HFF-Myc (cell line): ENCODE data around the gene ABCA2.

Source experiments
- DNase-seq: peaks from one replicate; pipeline ENCODE4 v3.0.0-alpha.2; 2011; ENCODE audit warnings: low read depth; ENCODE audit errors: extremely low read depth
- H3K4me3 ChIP-seq: replicated peaks from 2 replicates; pipeline ENCODE4 v1.5.1; 2011; ENCODE audit warnings: low read depth, mild to moderate bottlenecking, control low read depth, low read length
- TF ChIP-seq, protein P1 (sequence below): IDR thresholded peaks from 2 replicates; pipeline ENCODE4 v1.5.1; 2012; ENCODE audit warnings: mild to moderate bottlenecking, low read depth, low read length, control low read depth; ENCODE audit errors: missing control alignments

ABCA2 gene

DNA sequence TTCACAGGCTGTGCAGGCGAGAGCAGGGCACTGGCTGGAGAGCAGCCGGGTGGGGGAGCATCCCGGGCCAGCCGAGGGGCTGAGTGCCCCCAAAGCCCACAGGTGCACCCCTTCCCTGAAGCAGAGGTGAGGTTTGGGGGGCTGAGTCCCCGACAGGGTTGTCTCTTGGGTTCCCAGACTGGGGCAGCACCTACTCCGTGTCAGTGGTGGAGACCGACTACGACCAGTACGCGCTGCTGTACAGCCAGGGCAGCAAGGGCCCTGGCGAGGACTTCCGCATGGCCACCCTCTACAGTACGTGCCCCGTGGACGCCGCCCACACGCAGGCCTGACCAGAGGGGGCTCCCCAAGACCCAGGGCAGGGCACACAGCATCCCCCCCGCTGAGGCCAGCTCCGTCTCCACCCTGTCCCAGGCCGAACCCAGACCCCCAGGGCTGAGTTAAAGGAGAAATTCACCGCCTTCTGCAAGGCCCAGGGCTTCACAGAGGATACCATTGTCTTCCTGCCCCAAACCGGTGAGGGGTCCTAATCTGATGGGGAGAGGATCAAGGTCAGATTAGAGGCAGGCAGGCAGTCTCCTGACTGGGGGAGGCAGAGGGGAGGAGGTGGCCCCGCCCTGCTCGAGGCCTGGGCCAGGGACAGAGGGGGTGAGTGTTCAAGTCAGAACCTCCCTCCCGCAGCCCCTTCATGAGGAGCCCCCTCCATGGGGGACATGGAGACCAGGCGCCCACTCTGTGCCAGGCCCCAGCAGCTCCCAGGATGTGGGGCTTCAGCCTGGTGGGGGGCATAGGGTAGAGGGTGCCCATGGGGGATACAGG, 48.1 kb downstream of the ABCA2 start:
- TF ChIP-seq, protein P1, sequence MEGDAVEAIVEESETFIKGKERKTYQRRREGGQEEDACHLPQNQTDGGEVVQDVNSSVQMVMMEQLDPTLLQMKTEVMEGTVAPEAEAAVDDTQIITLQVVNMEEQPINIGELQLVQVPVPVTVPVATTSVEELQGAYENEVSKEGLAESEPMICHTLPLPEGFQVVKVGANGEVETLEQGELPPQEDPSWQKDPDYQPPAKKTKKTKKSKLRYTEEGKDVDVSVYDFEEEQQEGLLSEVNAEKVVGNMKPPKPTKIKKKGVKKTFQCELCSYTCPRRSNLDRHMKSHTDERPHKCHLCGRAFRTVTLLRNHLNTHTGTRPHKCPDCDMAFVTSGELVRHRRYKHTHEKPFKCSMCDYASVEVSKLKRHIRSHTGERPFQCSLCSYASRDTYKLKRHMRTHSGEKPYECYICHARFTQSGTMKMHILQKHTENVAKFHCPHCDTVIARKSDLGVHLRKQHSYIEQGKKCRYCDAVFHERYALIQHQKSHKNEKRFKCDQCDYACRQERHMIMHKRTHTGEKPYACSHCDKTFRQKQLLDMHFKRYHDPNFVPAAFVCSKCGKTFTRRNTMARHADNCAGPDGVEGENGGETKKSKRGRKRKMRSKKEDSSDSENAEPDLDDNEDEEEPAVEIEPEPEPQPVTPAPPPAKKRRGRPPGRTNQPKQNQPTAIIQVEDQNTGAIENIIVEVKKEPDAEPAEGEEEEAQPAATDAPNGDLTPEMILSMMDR = no peak
- H3K4me3 ChIP-seq = no peak overlapping the region

GRCh38 chr9:136978865-136979544, 49.0 kb downstream of the ABCA2 start:
- no peak for DNase-seq
- no peak overlapping the region for H3K4me3 ChIP-seq
- TF ChIP-seq, protein P1 = no peak

More for the DNA sequence above, 48.1 kb downstream of the ABCA2 start:
- no peak for DNase-seq

- no peak for DNase-seq
- TF ChIP-seq, protein P1 = no peak
- peak overlapping the region; percentile 29 for H3K4me3 ChIP-seq
Observed at GRCh38 chr9:136978073-136978864, 49.8 kb downstream of the ABCA2 start.

DNA sequence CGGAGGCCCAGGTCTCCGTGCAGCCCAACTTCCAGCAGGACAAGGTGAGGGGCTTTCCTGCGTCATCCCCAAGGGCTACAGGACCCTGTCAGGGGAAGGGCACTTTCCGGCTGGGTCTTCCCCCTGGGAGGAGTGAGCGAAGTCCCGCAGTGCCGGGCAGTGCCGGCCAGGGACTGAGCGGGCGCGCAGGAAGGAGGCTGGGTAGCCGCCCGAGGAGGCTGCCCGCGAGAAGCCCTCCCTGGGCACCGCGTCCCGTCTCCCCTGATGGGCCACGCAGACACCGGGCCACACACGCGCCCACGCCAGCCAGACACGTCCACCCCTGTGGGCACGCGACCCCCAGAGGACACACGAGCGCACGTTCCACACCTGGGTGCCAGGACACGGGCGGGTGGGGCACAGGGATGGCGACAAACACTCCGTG, 50.4 kb downstream of the ABCA2 start:
- H3K4me3 ChIP-seq = peak overlapping the region; percentile 29
- DNase-seq = no peak
- TF ChIP-seq, protein P1 = no peak

- no peak for DNase-seq
- peak within 1 kb of the TSS; percentile 29 for H3K4me3 ChIP-seq
- TF ChIP-seq, protein P1 = no peak
Observed at GRCh38 chr9:136977223-136977622, 50.8 kb downstream of the ABCA2 start, which contains the start of gene PTGDS. Gene PTGDS, plus strand, starts transcription at chr9:136977504. Its CDS starts 75 bp downstream, at chr9:136977579.

GRCh38 chr9:136975644-136976043, 52.4 kb downstream of the ABCA2 start:
- DNase-seq = no peak
- no peak overlapping the region for H3K4me3 ChIP-seq
- TF ChIP-seq, protein P1 = peak; percentile 12
